Measurements from ENCODE around the gene CNTNAP2. TPM values are rescaled to one million over a fixed set of nuclear protein-coding genes. Genes with fewer than 3 reads are reported as not detected.

The CNTNAP2 gene
- total RNA-seq, 1 experiment from 2014 or later = 42.5 TPM

GRCh38 chr7:146378196-146378595, 261.6 kb downstream of the CNTNAP2 start:
- no peaks in the 10 kb centered on the region for H3K27me3 ChIP-seq (replicated peaks; ENCODE audit: control insufficient read depth, insufficient read depth, low read length)
- intact Hi-C loops (cut with micrococcal nuclease; ENCODE audit: unreplicated experiment) = no loop called here
- no peaks in the 10 kb centered on the region for H3K9me3 Mint-ChIP-seq (ENCODE audit: unreplicated experiment)
- no peaks in the 10 kb centered on the region for H3K27me3 Mint-ChIP-seq (ENCODE audit: insufficient read depth, unreplicated experiment)
- no peak overlapping the region for H3K4me3 Mint-ChIP-seq (ENCODE audit: unreplicated experiment)
- no peak for TF ChIP-seq CTCF (IDR thresholded peaks at IDR 0.05; ENCODE audit: insufficient read depth in 1 of 2, low read depth in 1 of 2, low read length in 1 of 2, severe bottlenecking in 1 of 2, unreplicated experiment in 1 of 2)
- DNase-seq = no peak
- ChIA-PET CTCF (no interaction called here), POLR2A (no interaction called here)
- H3K36me3 ChIP-seq (ENCODE audit: control insufficient read depth, insufficient read depth, low read length) = no peaks in the 10 kb centered on the region
- H3K4me1 Mint-ChIP-seq (ENCODE audit: low read depth, unreplicated experiment) = no peaks in the 10 kb centered on the region
- no peak overlapping the region for H3K4me3 ChIP-seq (ENCODE audit: low read depth, low read length)
- H3K9me3 ChIP-seq = peaks cover 6% of the 10 kb centered on the region; the same call in 1 of the 2 replicates
- no peak overlapping the region for H3K27ac Mint-ChIP-seq (ENCODE audit: unreplicated experiment)
- H3K36me3 Mint-ChIP-seq (ENCODE audit: insufficient read depth, unreplicated experiment) = no peaks in the 10 kb centered on the region
- no peaks in the 10 kb centered on the region for H3K4me1 ChIP-seq
- no TSS peak for BruUV-seq (replicated peaks)

- Mint-ChIP-seq H3K4me3 (ENCODE audit: unreplicated experiment) (no peak overlapping the region), H3K9me3 (ENCODE audit: unreplicated experiment) (no peaks in the 10 kb centered on the region), H3K27ac (ENCODE audit: unreplicated experiment) (no peak overlapping the region), H3K4me1 (ENCODE audit: low read depth, unreplicated experiment) (no peaks in the 10 kb centered on the region), H3K27me3 (ENCODE audit: insufficient read depth, unreplicated experiment) (no peaks in the 10 kb centered on the region), H3K36me3 (ENCODE audit: insufficient read depth, unreplicated experiment) (no peaks in the 10 kb centered on the region)
- Histone ChIP-seq H3K9me3 (no peaks in the 10 kb centered on the region), H3K36me3 (ENCODE audit: control insufficient read depth, insufficient read depth, low read length) (no peaks in the 10 kb centered on the region), H3K27me3 (replicated peaks; ENCODE audit: control insufficient read depth, insufficient read depth, low read length) (no peaks in the 10 kb centered on the region), H3K4me1 (no peaks in the 10 kb centered on the region), H3K4me3 (ENCODE audit: low read depth, low read length) (no peak overlapping the region)
- intact Hi-C loops (cut with micrococcal nuclease; ENCODE audit: unreplicated experiment) = no loop called here
- BruUV-seq (replicated peaks) = no TSS peak
- ChIA-PET CTCF (no interaction called here), POLR2A (no interaction called here)
- TF ChIP-seq CTCF (IDR thresholded peaks at IDR 0.05; ENCODE audit: insufficient read depth in 1 of 2, low read depth in 1 of 2, low read length in 1 of 2, severe bottlenecking in 1 of 2, unreplicated experiment in 1 of 2) = no peak
- DNase-seq = no peak
These were observed 270.5 kb downstream of the CNTNAP2 start for GRCh38 chr7:146387140-146387539.

- no peaks in the 10 kb centered on the region for H3K36me3 Mint-ChIP-seq (ENCODE audit: insufficient read depth, unreplicated experiment)
- no peaks in the 10 kb centered on the region for H3K27me3 Mint-ChIP-seq (ENCODE audit: insufficient read depth, unreplicated experiment)
- no peak for DNase-seq
- CTCF ChIA-PET = no interaction called here
- TF ChIP-seq CTCF (IDR thresholded peaks at IDR 0.05; ENCODE audit: insufficient read depth in 1 of 2, low read depth in 1 of 2, low read length in 1 of 2, severe bottlenecking in 1 of 2, unreplicated experiment in 1 of 2) = no peak
- Histone ChIP-seq H3K27me3 (replicated peaks; ENCODE audit: control insufficient read depth, insufficient read depth, low read length) (no peaks in the 10 kb centered on the region), H3K9me3 (no peaks in the 10 kb centered on the region), H3K4me3 (ENCODE audit: low read depth, low read length) (no peak overlapping the region), H3K4me1 (no peaks in the 10 kb centered on the region), H3K36me3 (ENCODE audit: control insufficient read depth, insufficient read depth, low read length) (no peaks in the 10 kb centered on the region)
- POLR2A ChIA-PET = no interaction called here
- intact Hi-C loops (cut with micrococcal nuclease; ENCODE audit: unreplicated experiment) = no loop called here
- no peaks in the 10 kb centered on the region for H3K9me3 Mint-ChIP-seq (ENCODE audit: unreplicated experiment)
- no TSS peak for BruUV-seq (replicated peaks)
- H3K27ac Mint-ChIP-seq (ENCODE audit: unreplicated experiment) = no peak overlapping the region
- H3K4me1 Mint-ChIP-seq (ENCODE audit: low read depth, unreplicated experiment) = no peaks in the 10 kb centered on the region
- H3K4me3 Mint-ChIP-seq (ENCODE audit: unreplicated experiment) = no peak overlapping the region
These were observed 272.3 kb downstream of the CNTNAP2 start for GRCh38 chr7:146388928-146389327.

Measured in Caco-2 (cell line).